Measurements from ENCODE around the gene MRPL49. TPM values are rescaled to one million over a fixed set of nuclear protein-coding genes. Genes with fewer than 3 reads are reported as not detected.

The MRPL49 gene
- total and polyA plus RNA-seq, 2 of the 8 experiments (the other 6 are each of a cell fraction or from before 2014, with no cell fraction given) = 54.0 to 84.8 TPM

DNA sequence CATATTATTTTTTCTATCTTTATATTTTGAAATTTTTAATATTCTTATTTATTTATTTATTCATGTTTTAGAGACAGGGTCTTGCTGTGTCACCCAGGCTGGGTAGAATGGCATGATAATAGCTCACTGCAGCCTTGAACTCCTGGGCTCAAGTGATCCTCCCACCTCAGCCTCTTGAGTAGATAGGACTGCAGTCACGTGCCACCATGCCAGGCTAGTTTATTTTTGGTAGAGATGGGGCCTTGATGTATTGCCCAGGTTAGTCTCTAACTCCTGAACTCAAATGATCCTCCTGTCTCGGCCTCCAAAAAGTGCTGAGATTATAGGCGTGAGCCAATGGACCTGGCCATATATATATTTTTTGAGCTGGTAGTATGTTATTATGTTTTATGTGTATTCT is 45.5 kb downstream of the MRPL49 start (continued):
- TF ChIP-seq CHD7 (IDR thresholded peaks at IDR 0.05; ENCODE audit: insufficient replicate concordance, low read length) = no peak
- TF ChIP-seq RBBP5 (IDR thresholded peaks at IDR 0.05; ENCODE audit: borderline replicate concordance, low read depth, low read length) = no peak

All from H1 (cell line).